Kidney (tissue), 14 donors: Measurements from ENCODE around the gene STRIT1. TPM values are rescaled to one million over a fixed set of nuclear protein-coding genes. Genes with fewer than 3 reads are reported as not detected.

Experiments used
- DNase-seq, 5 donors: peaks; one replicate each; pipeline ENCODE4 v3.0.0-alpha.2; 2013 to 2020
- FAIRE-seq: peaks from 2 replicates; lab custom pipeline; 2012; peaks lifted over from hg19 to GRCh38; lab: Jason Lieb, UNC
- H3K27ac ChIP-seq, 2 donors: one replicate each; pipeline ENCODE4 v1.7.0; 2013; ENCODE audit warnings: low read depth in 2 of 2, low read length in 2 of 2, inconsistent platforms in 1 of 2
- H3K27me3 ChIP-seq: one replicate; pipeline ENCODE4 v1.7.1; 2013; ENCODE audit warnings: low read length, inconsistent platforms; ENCODE audit not compliant: control insufficient read depth, insufficient read depth
- H3K36me3 ChIP-seq, 3 donors: one replicate each; pipeline versions ENCODE4 v1.7.0 to v1.7.1; 2013; ENCODE audit warnings: low read length in 3 of 3, control low read depth in 1 of 3, inconsistent platforms in 1 of 3; ENCODE audit not compliant: insufficient read depth in 3 of 3, control insufficient read depth in 2 of 3
- H3K4me1 ChIP-seq, 3 donors: one replicate each; pipeline versions ENCODE4 v1.7.0 to v1.7.1; 2013; ENCODE audit warnings: low read length in 3 of 3, inconsistent platforms in 1 of 3, low read depth in 1 of 3; ENCODE audit not compliant: control insufficient read depth in 2 of 3, insufficient read depth in 2 of 3
- H3K4me3 ChIP-seq, 3 donors: one replicate each; pipeline versions ENCODE4 v1.7.0 to v1.8.1; 2013; ENCODE audit warnings: low read length in 3 of 3, control low read depth in 1 of 3, inconsistent platforms in 1 of 3
- H3K9ac ChIP-seq, 3 donors: one replicate each; pipeline versions ENCODE4 v1.7.0 to v1.7.1; 2013; ENCODE audit warnings: low read length in 3 of 3, control low read depth in 1 of 3, inconsistent platforms in 1 of 3
- H3K9me3 ChIP-seq, 3 donors: one replicate each; pipeline versions ENCODE4 v1.7.0 to v1.7.1; 2013; ENCODE audit warnings: low read length in 3 of 3, control low read depth in 1 of 3, inconsistent platforms in 1 of 3; ENCODE audit not compliant: control insufficient read depth in 2 of 3, insufficient read depth in 1 of 3
- CTCF ChIP-seq: IDR thresholded peaks from 3 replicates; pipeline ENCODE4 v1.5.1; 2012; ENCODE audit warnings: mild to moderate bottlenecking, moderate library complexity, borderline replicate concordance; ENCODE audit not compliant: insufficient read depth; ENCODE audit errors: extremely low read depth
- intact Hi-C: fragments of 100-400 bp; cut with DNase I; formaldehyde crosslinking; loops from one replicate; pipeline ENCODE4 v1.11.1; 2022
- polyA plus RNA-seq: library from polyadenylated mRNA; stranded (reverse); fragments of 350-450 nt; fragmentation: Illumina TruSeq; extraction: RNeasy Lipid Tissue Mini Kit (QIAGEN cat#74804); gene quantifications from one replicate; pipeline ENCODE4 v1.2.3, GENCODE V29; 2014; ENCODE audit warnings: low read depth, low replicate concordance; ENCODE audit not compliant: insufficient read depth
- total RNA-seq: library from RNA; stranded (reverse); fragmentation: NEBNext Ultra II Directional; extraction: Animal tissue kit (Norgen Biotek cat#: 25700); gene quantifications from one replicate; pipeline ENCODE4 v1.2.1, GENCODE V29; 2021
- donor health status: control.
- donor health status: control.
- donor health status: control.
- donor health status: control.
- donor health status: control.
- donor health status: DM: yes; HTN: yes; CAD: no.
- donor health status: Normal renal cell carcinoma (clear cell type).

Gene STRIT1
- total and polyA plus RNA-seq, 2 donors from 2014 or later, result 1.8 TPM; not detected in 1

- no peaks in the 10 kb centered on the region for H3K36me3 ChIP-seq
- no peak for FAIRE-seq
- no peaks in the 10 kb centered on the region for H3K4me1 ChIP-seq
- H3K4me3 ChIP-seq, result no peak overlapping the region
- H3K27ac ChIP-seq, result no peak overlapping the region
- H3K9ac ChIP-seq, result no peak overlapping the region
- intact Hi-C loops, result no loop called here
- H3K27me3 ChIP-seq, result no peaks in the 10 kb centered on the region
- no peaks in the 10 kb centered on the region for H3K9me3 ChIP-seq
- no peak for TF ChIP-seq CTCF
- no peak for DNase-seq
Measured at GRCh38 chr3:155327871-155328270, 34.4 kb upstream of the STRIT1 start.

- TF ChIP-seq CTCF, result no peak
- intact Hi-C loops, result no loop called here
- no peaks in the 10 kb centered on the region for H3K9me3 ChIP-seq
- no peaks in the 10 kb centered on the region for H3K4me1 ChIP-seq
- FAIRE-seq, result no peak
- no peaks in the 10 kb centered on the region for H3K27me3 ChIP-seq
- H3K27ac ChIP-seq, result no peak overlapping the region
- H3K9ac ChIP-seq, result no peak overlapping the region
- no peaks in the 10 kb centered on the region for H3K36me3 ChIP-seq
- no peak overlapping the region for H3K4me3 ChIP-seq
- DNase-seq, result no peak
Measured at GRCh38 chr3:155327430-155327829, 33.9 kb upstream of the STRIT1 start.

- no peak for TF ChIP-seq CTCF
- no peak for DNase-seq
- Histone ChIP-seq H3K4me3 (no peak overlapping the region), H3K36me3 (no peaks in the 10 kb centered on the region), H3K27me3 (no peaks in the 10 kb centered on the region), H3K9me3 (no peaks in the 10 kb centered on the region), H3K9ac (no peak overlapping the region), H3K4me1 (peaks cover 0 to 4% (median 2%) of the 10 kb centered on the region in 3 donors), H3K27ac (no peak overlapping the region)
- intact Hi-C loops, result no loop called here
- FAIRE-seq, result no peak
Measured at GRCh38 chr3:155326901-155327300, 33.4 kb upstream of the STRIT1 start.

GRCh38 chr3:155326244-155326643 is 32.8 kb upstream of the STRIT1 start:
- FAIRE-seq, result no peak
- intact Hi-C loops, result no loop called here
- TF ChIP-seq CTCF, result no peak

More at GRCh38 chr3:155326244-155326643, 32.8 kb upstream of the STRIT1 start:
- Histone ChIP-seq H3K4me3 (no peak overlapping the region), H3K4me1 (peaks cover 0 to 4% (median 2%) of the 10 kb centered on the region in 3 donors), H3K36me3 (no peaks in the 10 kb centered on the region), H3K27me3 (no peaks in the 10 kb centered on the region), H3K9ac (no peak overlapping the region), H3K27ac (no peak overlapping the region), H3K9me3 (no peaks in the 10 kb centered on the region)
- no peak for DNase-seq
